GM12878 (cell line): ENCODE measurements around the gene SLC39A13. TPM values are rescaled to one million over a fixed set of nuclear protein-coding genes. Genes with fewer than 3 reads are reported as not detected.

Experiments
- ATAC-seq: fragments of 200-7000 bp; cut with Tn5 transposase; 3 replicates; pipeline ENCODE4 v1.9.1; 2020; ENCODE audit warnings: mild to moderate bottlenecking, moderate library complexity
- BruUV-seq: library from RNA; stranded (reverse); fragments of 400-500 nt; replicated peaks from 2 replicates; lab custom pipeline; 2021; lab: Mats Ljungman, UMichigan
- CTCF ChIA-PET: fragments of 300-600 bp; sonication (Branson Sonifier 250); formaldehyde crosslinking; extraction: SDS; loops from one replicate; lab custom pipeline; 2021; ENCODE audit warnings: inconsistent platforms; lab: Yijun Ruan, JAX
- POLR2A ChIA-PET: fragments of 350-600 bp; formaldehyde crosslinking; extraction: SDS; loops from one replicate; lab custom pipeline; 2021; ENCODE audit warnings: inconsistent platforms; lab: Charles Lee
- RAD21 ChIA-PET: fragments of 300-600 bp; sonication (Branson Sonifier 250); formaldehyde crosslinking; loops from one replicate; lab custom pipeline; 2023; ENCODE audit warnings: antibody characterized with exemption; ENCODE audit not compliant: unreplicated experiment; lab: Charles Lee
- SMC1A ChIA-PET: fragments of 300-600 bp; sonication (Branson Sonifier 250); formaldehyde crosslinking; loops from one replicate; lab custom pipeline; 2023; ENCODE audit not compliant: unreplicated experiment, uncharacterized antibody; lab: Charles Lee
- DNase-seq: peaks from one replicate; pipeline ENCODE4 v3.0.0-alpha.2; 2011; ENCODE audit warnings: low read depth, low spot score
- FAIRE-seq: peaks from 3 replicates; lab custom pipeline; 2011; peaks lifted over from hg19 to GRCh38; lab: Jason Lieb, UNC
- H2AFZ ChIP-seq: 2 replicates; pipeline ENCODE4 v1.6.0; 2011; ENCODE audit warnings: low read depth, low read length, control low read depth; ENCODE audit not compliant: control insufficient read depth
- H3K27ac ChIP-seq: 2 replicates; pipeline ENCODE4 v1.5.1; 2011; ENCODE audit warnings: control low read depth; ENCODE audit not compliant: control insufficient read depth, insufficient read depth
- H3K27me3 ChIP-seq, 2 experiments: replicated peaks in 1 of 2; 2 replicates each; pipeline versions ENCODE4 v1.6.0 to v1.6.1; 2011; ENCODE audit warnings: low read length in 1 of 2; ENCODE audit not compliant: control insufficient read depth in 2 of 2, insufficient read depth in 2 of 2
- H3K36me3 ChIP-seq, 2 experiments: 2 replicates each; pipeline ENCODE4 v1.5.1; 2011; ENCODE audit warnings: low read length in 1 of 2; ENCODE audit not compliant: control insufficient read depth in 2 of 2, insufficient read depth in 2 of 2
- H3K4me1 ChIP-seq: 2 replicates; pipeline ENCODE4 v1.6.1; 2011; ENCODE audit warnings: mild to moderate bottlenecking, low read length, moderate library complexity, mixed read lengths; ENCODE audit not compliant: control insufficient read depth, insufficient read depth
- H3K4me2 ChIP-seq: 2 replicates; pipeline ENCODE4 v1.6.0; 2011; ENCODE audit warnings: control low read depth; ENCODE audit not compliant: control insufficient read depth, insufficient read depth
- H3K4me3 ChIP-seq: fragments of 200-600 bp; sonication (generic); 2 replicates; pipeline ENCODE4 v1.5.1; 2016
- H3K79me2 ChIP-seq: 2 replicates; pipeline ENCODE4 v1.6.0; 2011; ENCODE audit warnings: low read length; ENCODE audit not compliant: control insufficient read depth, insufficient read depth
- H3K9ac ChIP-seq: 2 replicates; pipeline ENCODE4 v1.8.0; 2011; ENCODE audit warnings: low read length, control low read depth, mixed read lengths; ENCODE audit not compliant: control insufficient read depth, insufficient read depth
- H3K9me3 ChIP-seq: replicated peaks from 3 replicates; pipeline ENCODE4 v1.5.1; 2011; ENCODE audit warnings: mild to moderate bottlenecking, low read length; ENCODE audit not compliant: control insufficient read depth, insufficient read depth
- H4K20me1 ChIP-seq: 2 replicates; pipeline ENCODE4 v1.6.0; 2011; ENCODE audit not compliant: control insufficient read depth, insufficient read depth
- ASH2L ChIP-seq: fragments of 300-600, 200-600 bp; sonication (generic); IDR thresholded peaks from 2 replicates; pipeline ENCODE4 v1.6.1; 2017; ENCODE audit warnings: low read depth, mild to moderate bottlenecking, borderline replicate concordance
- CHD2 ChIP-seq: IDR thresholded peaks from 2 replicates; pipeline ENCODE4 v1.6.1; 2011; ENCODE audit warnings: low read depth, low read length, improper control_type of control experiment, borderline replicate concordance
- CTCF ChIP-seq, 3 experiments: IDR thresholded peaks in 2 of 3; conservative IDR thresholded peaks in 1 of 3; 2 replicates each; pipeline ENCODE4 v1.5.1; 2011; ENCODE audit warnings: low read depth in 3 of 3, low read length in 3 of 3, mild to moderate bottlenecking in 3 of 3, control low read depth in 2 of 3, moderate library complexity in 2 of 3, inconsistent platforms in 1 of 3, mixed read lengths in 1 of 3; ENCODE audit not compliant: control insufficient read depth in 2 of 3, insufficient read depth in 1 of 3; ENCODE audit errors: extremely low read depth in 1 of 3
- DPF2 ChIP-seq: fragments of 450-650 bp; IDR thresholded peaks from 2 replicates; pipeline ENCODE4 v1.6.1; 2017; ENCODE audit warnings: mild to moderate bottlenecking
- IRF4 ChIP-seq: IDR thresholded peaks from 2 replicates; pipeline ENCODE4 v1.6.1; 2011; ENCODE audit warnings: low read depth, low read length
- JUNB ChIP-seq: IDR thresholded peaks from 2 replicates; pipeline ENCODE4 v1.6.1; 2016; ENCODE audit warnings: antibody characterized with exemption, mild to moderate bottlenecking
- POLR2AphosphoS2 ChIP-seq: IDR thresholded peaks from 2 replicates; pipeline ENCODE4 v1.6.1; 2011; ENCODE audit warnings: low read depth, mild to moderate bottlenecking, low read length, improper control_type of control experiment, moderate library complexity
- RB1 ChIP-seq: fragments of 450-650 bp; formaldehyde crosslinking; IDR thresholded peaks from 2 replicates; pipeline ENCODE4 v1.6.1; 2017; ENCODE audit warnings: mild to moderate bottlenecking, borderline replicate concordance
- RCOR1 ChIP-seq: conservative IDR thresholded peaks from 2 replicates; pipeline ENCODE4 v1.6.1; 2012; ENCODE audit warnings: low read depth, low read length, improper control_type of control experiment
- RELA ChIP-seq: fragments of 450-650 bp; IDR thresholded peaks from 2 replicates; pipeline ENCODE4 v1.8.0; 2014; ENCODE audit warnings: borderline replicate concordance; ENCODE audit not compliant: partially characterized antibody
- SKIL ChIP-seq: fragments of 450-650 bp; IDR thresholded peaks from 2 replicates; pipeline ENCODE4 v1.6.1; 2017; ENCODE audit warnings: mild to moderate bottlenecking, low read depth, inconsistent platforms; ENCODE audit not compliant: poor library complexity, severe bottlenecking
- STAT1 ChIP-seq: fragments of 450-650 bp; conservative IDR thresholded peaks from 2 replicates; pipeline ENCODE4 v1.6.1; 2014; ENCODE audit warnings: antibody characterized with exemption, mild to moderate bottlenecking
- TARDBP ChIP-seq: IDR thresholded peaks from 2 replicates; pipeline ENCODE4 v1.6.1; 2016; ENCODE audit warnings: borderline replicate concordance
- ZBTB33 ChIP-seq: fragments of 450-650 bp; IDR thresholded peaks from 2 replicates; pipeline ENCODE4 v1.6.1; 2017; ENCODE audit warnings: mild to moderate bottlenecking
- ZSCAN29 ChIP-seq: fragments of 450-650 bp; IDR thresholded peaks from 2 replicates; pipeline ENCODE4 v1.6.1; 2017; ENCODE audit warnings: mild to moderate bottlenecking, moderate library complexity
- ZZZ3 ChIP-seq: IDR thresholded peaks from 2 replicates; pipeline ENCODE4 v1.6.1; 2011; ENCODE audit warnings: low read depth; ENCODE audit not compliant: control insufficient read depth, insufficient read length
- WGBS: methylation state at CpG from one replicate; pipeline ENCODE4 v1.1.6; 2016; ENCODE audit warnings: low lambda C conversion rate; ENCODE audit not compliant: insufficient replicate concordance, insufficient coverage; ENCODE audit errors: missing lambda C conversion rate; 5-methylcytosine and 5-hydroxymethylcytosine counted together
- in situ Hi-C: fragments of 300-500 bp; cut with MboI; formaldehyde crosslinking; loops from 9 replicates; pipeline ENCODE4 v1.14.3; 2018; ENCODE audit warnings: mixed read lengths
- intact Hi-C: fragments of 100-400 bp; cut with micrococcal nuclease; formaldehyde crosslinking; loops from one replicate; pipeline ENCODE4 v1.14.2; 2022; ENCODE audit not compliant: unreplicated experiment
- polyA plus RNA-seq, 11 experiments: library from polyadenylated mRNA; depleted of rRNA in 4 of 11; unstranded in 6 of 11; stranded (reverse) in 5 of 11; fragments of >200 nt; fragmentation: Nextera tagmentation in 4 of 11; fragmentation: Illumina TruSeq in 1 of 11; extraction: Ambion mirVana in 4 of 11; extraction: Trizol in 1 of 11; gene quantifications; 1 replicate in 1 of 11; 2 replicates in 10 of 11; pipeline versions ENCODE4 v1.2.1 to v1.2.3, GENCODE V29; 2011 to 2016; ENCODE audit warnings: inconsistent platforms in 2 of 11, missing spikeins in 2 of 11, low read depth in 1 of 11
- total RNA-seq, 4 experiments: library from RNA; depleted of rRNA in 3 of 4; stranded (reverse); fragments of >200 nt in 3 of 4; fragmentation: Illumina TruSeq in 1 of 4; extraction: Trizol in 1 of 4; gene quantifications; 2 replicates each; pipeline versions ENCODE4 v1.2.1 to v1.2.3, GENCODE V29; 2013 to 2021

SLC39A13 gene
- total and polyA plus RNA-seq, 10 of the 15 experiments (the other 5 are each of a cell fraction or from before 2014, with no cell fraction given): 0.23 to 19.8 (median 6.3) TPM

GRCh38 chr11:47403135-47403534, 5.3 kb upstream of the SLC39A13 start:
- ChIA-PET RAD21 (interaction anchor here (1.0 to 1.1 kb wide), 2 partner anchors 29 to 132 kb away, joined by 3 to 4 read pairs; no protein-coding TSS in a partner anchor), SMC1A (interaction anchor here (0.9 to 3.2 kb wide), 3 partner anchors 10 to 188 kb away, joined by 5 to 22 read pairs (median 6); no protein-coding TSS in a partner anchor), POLR2A (interaction anchor here (0.7 to 1.6 kb wide), 3 partner anchors 10 to 188 kb away, joined by 3 read pairs; no protein-coding TSS in a partner anchor), CTCF (interaction anchor here (0.7 to 8.1 kb wide), 4 partner anchors 11 to 226 kb away, joined by 3 to 73 read pairs (median 12); partner anchors contain the start of genes ARFGAP2 and SPI1)
- in situ Hi-C loops (no loop called here), intact Hi-C loops (loop anchor here (10.0 kb wide), 2 partner anchors 78 to 452 kb away; no protein-coding TSS in a partner anchor)
- H3K27ac ChIP-seq: no peak overlapping the region
- no peaks in the 10 kb centered on the region for H3K27me3 ChIP-seq
- FAIRE-seq (no peak), DNase-seq (no peak), ATAC-seq (no peak)
- no peaks in the 10 kb centered on the region for H3K36me3 ChIP-seq
- no peak overlapping the region for H2AFZ ChIP-seq
- no peak overlapping the region for H3K4me3 ChIP-seq
- peaks cover 38% of the 10 kb centered on the region for H3K4me1 ChIP-seq
- H3K4me2 ChIP-seq: no peak overlapping the region
- no peaks in the 10 kb centered on the region for H3K9me3 ChIP-seq
- H3K79me2 ChIP-seq: peaks cover 2% of the 10 kb centered on the region
- no peaks in the 10 kb centered on the region for H4K20me1 ChIP-seq
- WGBS: 95% methylated on average over 4 of the region's 4 CpGs
- no peak overlapping the region for H3K9ac ChIP-seq
- no TSS peak for BruUV-seq
- TF ChIP-seq RCOR1 (no peak), ZSCAN29 (no peak), RB1 (no peak), IRF4 (no peak), JUNB (no peak), TARDBP (no peak), CTCF (IDR thresholded peaks at IDR 0.05 in 2 of 3, conservative IDR thresholded peaks at IDR 0.05 in 1 of 3; ENCODE audit: control insufficient read depth in 2 of 3, extremely low read depth in 1 of 3, insufficient read depth in 1 of 3, low read depth in 3 of 3, low read length in 3 of 3) (no peak), DPF2 (no peak), ZBTB33 (no peak), SKIL (no peak), ZZZ3 (no peak), CHD2 (no peak), ASH2L (no peak), STAT1 (no peak), POLR2AphosphoS2 (no peak), RELA (no peak)
